A549 (cell line): ENCODE results near the gene BBS10. TPM values are rescaled to one million over a fixed set of nuclear protein-coding genes. Genes with fewer than 3 reads are reported as not detected.
A peak's percentile ranks its signal among the peaks of the same experiment; 100 is the strongest.

Experiments
- ATAC-seq, 2 experiments: fragments of 200-7000 bp in 1 of 2; fragments of >200 bp in 1 of 2; cut with Nextera tagmentation in 1 of 2; cut with Tn5 transposase in 1 of 2; 3 replicates each; pipeline versions ENCODE4 v1.8.0 to v1.9.1; 2018 to 2020; ENCODE audit warnings: mild to moderate bottlenecking in 1 of 2, moderate library complexity in 1 of 2
- CTCF ChIA-PET: fragments of 300-600 bp; sonication (Branson Sonifier 250); formaldehyde crosslinking; extraction: SDS; loops from one replicate; lab custom pipeline; 2021; ENCODE audit warnings: antibody characterized with exemption, inconsistent platforms; lab: Yijun Ruan, JAX
- POLR2A ChIA-PET: fragments of 350-600 bp; formaldehyde crosslinking; extraction: SDS; loops from one replicate; lab custom pipeline; 2021; ENCODE audit warnings: antibody characterized with exemption, inconsistent platforms; lab: Yijun Ruan, JAX
- DNase-seq, 2 experiments: peaks; one replicate each; pipeline versions ENCODE4 v3.0.0 to v3.0.0-alpha.2; 2011 to 2016; ENCODE audit warnings: low read depth in 1 of 2, low spot score in 1 of 2
- FAIRE-seq: peaks from 2 replicates; lab custom pipeline; 2011; peaks lifted over from hg19 to GRCh38; lab: Jason Lieb, UNC
- H3K27ac ChIP-seq, 2 experiments: fragments of >200 bp; sonication (Bioruptor Twin); formaldehyde crosslinking; 3 replicates each; pipeline ENCODE4 v1.5.1; 2016 to 2017
- H3K4me1 ChIP-seq: fragments of >200 bp; sonication (Bioruptor Twin); formaldehyde crosslinking; 3 replicates; pipeline ENCODE4 v1.6.1; 2016
- H3K4me2 ChIP-seq: fragments of >200 bp; sonication (Bioruptor Twin); formaldehyde crosslinking; 3 replicates; pipeline ENCODE4 v1.6.1; 2016
- H3K4me3 ChIP-seq: fragments of >200 bp; sonication (Bioruptor Twin); formaldehyde crosslinking; 3 replicates; pipeline ENCODE4 v1.5.1; 2016
- H3K9me3 ChIP-seq: fragments of >200 bp; sonication (Bioruptor Twin); formaldehyde crosslinking; 3 replicates; pipeline ENCODE4 v1.6.1; 2016
- BHLHE40 ChIP-seq: IDR thresholded peaks from 2 replicates; pipeline ENCODE4 v1.6.1; 2012; ENCODE audit warnings: low read depth, low read length, inconsistent platforms
- CBX8 ChIP-seq: fragments of 200-600 bp; sonication (generic); IDR thresholded peaks from 2 replicates; pipeline ENCODE4 v1.6.1; 2016
- EP300 ChIP-seq, 2 experiments: fragments of >200 bp; sonication (Bioruptor Twin); formaldehyde crosslinking; IDR thresholded peaks; 2 replicates in 1 of 2; 3 replicates in 1 of 2; pipeline ENCODE4 v1.6.1; 2016 to 2017
- ESRRA ChIP-seq: fragments of 150-350 bp; IDR thresholded peaks from 2 replicates; pipeline ENCODE4 v1.6.1; 2014; ENCODE audit warnings: mild to moderate bottlenecking, low read length, borderline replicate concordance
- HEYL ChIP-seq: fragments of 250-450 bp; sonication (Bioruptor Pico); IDR thresholded peaks from 2 replicates; pipeline ENCODE4 v1.8.0; 2021; ENCODE audit warnings: mild to moderate bottlenecking, moderate library complexity
- HOXA7 ChIP-seq: fragments of 250-450 bp; sonication (Bioruptor Pico); IDR thresholded peaks from 2 replicates; pipeline ENCODE4 v1.5.0; 2020; ENCODE audit warnings: mild to moderate bottlenecking, moderate library complexity
- HOXB5 ChIP-seq: fragments of 250-450 bp; sonication (Bioruptor Pico); IDR thresholded peaks from 2 replicates; pipeline ENCODE4 v1.5.0; 2020; ENCODE audit warnings: mild to moderate bottlenecking, moderate library complexity
- JUNB ChIP-seq: fragments of >200 bp; sonication (Bioruptor Twin); formaldehyde crosslinking; IDR thresholded peaks from 2 replicates; pipeline ENCODE4 v1.6.1; 2016
- MAFK ChIP-seq: fragments of 450-650 bp; IDR thresholded peaks from 2 replicates; pipeline ENCODE4 v1.6.1; 2014; ENCODE audit not compliant: partially characterized antibody
- POLR2AphosphoS2 ChIP-seq: conservative IDR thresholded peaks from 2 replicates; pipeline ENCODE4 v1.6.1; 2012; ENCODE audit warnings: low read length, improper control_type of control experiment, inconsistent platforms
- RARB ChIP-seq: fragments of 250-450 bp; sonication (Bioruptor Pico); IDR thresholded peaks from 2 replicates; pipeline ENCODE4 v1.8.0; 2021; ENCODE audit warnings: mild to moderate bottlenecking, moderate library complexity
- REST ChIP-seq: fragments of 200-600 bp; sonication (generic); IDR thresholded peaks from 2 replicates; pipeline ENCODE4 v1.6.1; 2016; ENCODE audit warnings: antibody characterized with exemption, mild to moderate bottlenecking, moderate library complexity
- RFX5 ChIP-seq: fragments of 450-650 bp; IDR thresholded peaks from 2 replicates; pipeline ENCODE4 v1.7.1; 2014; ENCODE audit warnings: antibody characterized with exemption, mild to moderate bottlenecking, moderate library complexity
- RNF2 ChIP-seq: fragments of 200-600 bp; sonication (generic); IDR thresholded peaks from 2 replicates; pipeline ENCODE4 v1.6.1; 2016; ENCODE audit warnings: low read depth, mild to moderate bottlenecking, antibody characterized with exemption, moderate library complexity, borderline replicate concordance
- TFCP2L1 ChIP-seq: fragments of 250-450 bp; sonication (Bioruptor Pico); IDR thresholded peaks from 2 replicates; pipeline ENCODE4 v1.5.0; 2021; ENCODE audit warnings: mild to moderate bottlenecking
- TP53 ChIP-seq: fragments of 250-450 bp; sonication (Bioruptor Pico); IDR thresholded peaks from 2 replicates; pipeline ENCODE4 v1.5.0; 2021; ENCODE audit warnings: mild to moderate bottlenecking, moderate library complexity
- ZFP36 ChIP-seq: fragments of 450-650 bp; IDR thresholded peaks from 2 replicates; pipeline ENCODE4 v1.6.1; 2014; ENCODE audit warnings: borderline replicate concordance; ENCODE audit not compliant: partially characterized antibody
- ZNF302 ChIP-seq: fragments of 250-450 bp; sonication (Bioruptor Pico); IDR thresholded peaks from 2 replicates; pipeline ENCODE4 v1.9.0; 2021; ENCODE audit warnings: inconsistent platforms, mild to moderate bottlenecking, moderate library complexity
- WGBS: methylation state at CpG from one replicate; pipeline ENCODE4 v1.1.6; 2017; ENCODE audit errors: missing lambda C conversion rate; 5-methylcytosine and 5-hydroxymethylcytosine counted together
- polyA plus RNA-seq, 4 experiments: library from polyadenylated mRNA; depleted of rRNA in 3 of 4; stranded (reverse); fragments of >200 nt; fragmentation: RNase III in 1 of 4; extraction: RNeasy Plus Mini Kit Qiagen cat#74134 plus additional on column Dnase treatment in 1 of 4; gene quantifications; 2 replicates in 3 of 4; 3 replicates in 1 of 4; pipeline ENCODE4 v1.2.3, GENCODE V29; 2011 to 2017
- TF ChIP-seq, protein P1 (sequence below): fragments of >200 bp; sonication (Bioruptor Twin); formaldehyde crosslinking; IDR thresholded peaks from 3 replicates; pipeline ENCODE4 v1.6.1; 2016
- TF ChIP-seq, protein P2 (sequence below): fragments of 450-650 bp; IDR thresholded peaks from 2 replicates; pipeline ENCODE4 v1.6.1; 2014; ENCODE audit warnings: antibody characterized with exemption
- TF ChIP-seq, protein P3 (sequence below): fragments of >200 bp; sonication (Bioruptor Twin); formaldehyde crosslinking; IDR thresholded peaks from 3 replicates; pipeline ENCODE4 v1.5.1; 2016

Gene BBS10
- polyA plus RNA-seq, 2 of the 4 experiments (the other 2 are of a cell fraction): 8.0 to 15.1 TPM

- peak; percentile 86 for TF ChIP-seq MAFK
- TF ChIP-seq, all 56 proteins: peak for 15
These were observed at the start of gene BBS10 (continued) for GRCh38 chr12:76348079-76348901.

- H3K4me1 ChIP-seq: no peaks in the 10 kb centered on the region
- no peak overlapping the region for H3K4me2 ChIP-seq
- FAIRE-seq: no peak
- DNase-seq: no peak
- CTCF ChIA-PET: no interaction called here
- 79% methylated on average over 1 of the region's 1 CpG for WGBS
- TF ChIP-seq JUNB (no peak), HOXA7 (CRISPR knock-in tag) (no peak), TFCP2L1 (CRISPR knock-in tag) (no peak)
- TF ChIP-seq, protein P1, sequence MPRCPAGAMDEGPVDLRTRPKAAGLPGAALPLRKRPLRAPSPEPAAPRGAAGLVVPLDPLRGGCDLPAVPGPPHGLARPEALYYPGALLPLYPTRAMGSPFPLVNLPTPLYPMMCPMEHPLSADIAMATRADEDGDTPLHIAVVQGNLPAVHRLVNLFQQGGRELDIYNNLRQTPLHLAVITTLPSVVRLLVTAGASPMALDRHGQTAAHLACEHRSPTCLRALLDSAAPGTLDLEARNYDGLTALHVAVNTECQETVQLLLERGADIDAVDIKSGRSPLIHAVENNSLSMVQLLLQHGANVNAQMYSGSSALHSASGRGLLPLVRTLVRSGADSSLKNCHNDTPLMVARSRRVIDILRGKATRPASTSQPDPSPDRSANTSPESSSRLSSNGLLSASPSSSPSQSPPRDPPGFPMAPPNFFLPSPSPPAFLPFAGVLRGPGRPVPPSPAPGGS: no peak
- ATAC-seq: no peak
- H3K9me3 ChIP-seq: no peaks in the 10 kb centered on the region
- POLR2A ChIA-PET: no interaction called here
- H3K27ac ChIP-seq: no peak overlapping the region
- H3K4me3 ChIP-seq: no peak overlapping the region
These were observed 43.2 kb upstream of the BBS10 start for GRCh38 chr12:76391461-76391860.

DNA sequence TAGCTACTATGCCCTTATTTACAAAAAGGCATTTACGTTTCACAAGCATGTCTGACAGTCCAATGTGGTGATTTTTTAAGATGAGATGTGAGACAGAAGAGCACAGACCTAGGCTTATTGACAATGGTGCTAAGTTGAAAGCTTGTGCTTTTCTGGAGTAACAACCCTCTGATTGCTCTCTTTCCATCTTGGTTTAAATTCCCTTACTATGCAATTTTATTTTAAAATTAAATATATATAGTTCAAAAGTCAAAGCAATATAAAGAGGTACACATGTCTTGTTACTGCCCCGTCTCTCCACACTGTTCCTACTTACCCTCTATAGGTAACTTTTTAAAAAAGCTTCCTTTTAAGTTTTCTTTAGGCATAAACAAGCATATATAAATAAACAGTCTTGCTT is 39.4 kb upstream of the BBS10 start:
- ChIA-PET CTCF (interaction anchor here (1.2 to 1.3 kb wide), 2 partner anchors 12 to 69 kb away, joined by 3 read pairs; no protein-coding TSS in a partner anchor), POLR2A (no interaction called here)
- Histone ChIP-seq H3K4me2 (no peak overlapping the region), H3K4me1 (no peaks in the 10 kb centered on the region), H3K9me3 (no peaks in the 10 kb centered on the region), H3K4me3 (no peak overlapping the region), H3K27ac (no peak overlapping the region)
- ATAC-seq: no peak
- TF ChIP-seq ZNF302 (CRISPR knock-in tag) (no peak), MAFK (peak; percentile 55), RFX5 (no peak), BHLHE40 (no peak), JUNB (no peak)
- TF ChIP-seq, protein P2, sequence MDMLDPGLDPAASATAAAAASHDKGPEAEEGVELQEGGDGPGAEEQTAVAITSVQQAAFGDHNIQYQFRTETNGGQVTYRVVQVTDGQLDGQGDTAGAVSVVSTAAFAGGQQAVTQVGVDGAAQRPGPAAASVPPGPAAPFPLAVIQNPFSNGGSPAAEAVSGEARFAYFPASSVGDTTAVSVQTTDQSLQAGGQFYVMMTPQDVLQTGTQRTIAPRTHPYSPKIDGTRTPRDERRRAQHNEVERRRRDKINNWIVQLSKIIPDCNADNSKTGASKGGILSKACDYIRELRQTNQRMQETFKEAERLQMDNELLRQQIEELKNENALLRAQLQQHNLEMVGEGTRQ: no peak
- 89% methylated on average over 2 of the region's 2 CpGs for WGBS
- DNase-seq: no peak
- no peak for FAIRE-seq

- no peak for TF ChIP-seq HEYL (CRISPR knock-in tag)
- DNase-seq: no peak
- ChIA-PET POLR2A (no interaction called here), CTCF (no interaction called here)
- no peak for FAIRE-seq
- no peaks in the 10 kb centered on the region for H3K9me3 ChIP-seq
- no peak overlapping the region for H3K4me3 ChIP-seq
- 83% methylated on average over 2 of the region's 2 CpGs for WGBS
- H3K27ac ChIP-seq: no peak overlapping the region
- H3K4me1 ChIP-seq: no peaks in the 10 kb centered on the region
- no peak overlapping the region for H3K4me2 ChIP-seq
- no peak for ATAC-seq
These were observed 36.3 kb upstream of the BBS10 start for GRCh38 chr12:76384560-76384959.

GRCh38 chr12:76383988-76384387 is 35.8 kb upstream of the BBS10 start:
- TF ChIP-seq RARB (CRISPR knock-in tag) (no peak), ZNF302 (CRISPR knock-in tag) (no peak), TP53 (CRISPR knock-in tag) (no peak), POLR2AphosphoS2 (no peak), EP300 (IDR thresholded peaks at IDR 0.05) (no peak), CBX8 (no peak), RNF2 (no peak), MAFK (no peak), ZFP36 (no peak), ESRRA (no peak), REST (no peak), HOXB5 (CRISPR knock-in tag) (no peak)
- TF ChIP-seq, protein P3, sequence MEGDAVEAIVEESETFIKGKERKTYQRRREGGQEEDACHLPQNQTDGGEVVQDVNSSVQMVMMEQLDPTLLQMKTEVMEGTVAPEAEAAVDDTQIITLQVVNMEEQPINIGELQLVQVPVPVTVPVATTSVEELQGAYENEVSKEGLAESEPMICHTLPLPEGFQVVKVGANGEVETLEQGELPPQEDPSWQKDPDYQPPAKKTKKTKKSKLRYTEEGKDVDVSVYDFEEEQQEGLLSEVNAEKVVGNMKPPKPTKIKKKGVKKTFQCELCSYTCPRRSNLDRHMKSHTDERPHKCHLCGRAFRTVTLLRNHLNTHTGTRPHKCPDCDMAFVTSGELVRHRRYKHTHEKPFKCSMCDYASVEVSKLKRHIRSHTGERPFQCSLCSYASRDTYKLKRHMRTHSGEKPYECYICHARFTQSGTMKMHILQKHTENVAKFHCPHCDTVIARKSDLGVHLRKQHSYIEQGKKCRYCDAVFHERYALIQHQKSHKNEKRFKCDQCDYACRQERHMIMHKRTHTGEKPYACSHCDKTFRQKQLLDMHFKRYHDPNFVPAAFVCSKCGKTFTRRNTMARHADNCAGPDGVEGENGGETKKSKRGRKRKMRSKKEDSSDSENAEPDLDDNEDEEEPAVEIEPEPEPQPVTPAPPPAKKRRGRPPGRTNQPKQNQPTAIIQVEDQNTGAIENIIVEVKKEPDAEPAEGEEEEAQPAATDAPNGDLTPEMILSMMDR: no peak
- Histone ChIP-seq H3K4me2 (no peak overlapping the region), H3K4me1 (no peaks in the 10 kb centered on the region), H3K4me3 (no peak overlapping the region), H3K27ac (no peak overlapping the region), H3K9me3 (no peaks in the 10 kb centered on the region)
- POLR2A ChIA-PET: no interaction called here
- ATAC-seq: no peak
- 98% methylated on average over 3 of the region's 3 CpGs for WGBS
- CTCF ChIA-PET: no interaction called here
- no peak for DNase-seq
- FAIRE-seq: no peak
